ENCODE measurements around the gene PRSS3.
A peak's percentile ranks its signal among the peaks of the same experiment; 100 is the strongest.
"Not testable (repeated sequence)": the region's sequence is repeated elsewhere in the genome, so short reads cannot be mapped to it uniquely, and the experiment has no call there.

The PRSS3 gene

GRCh38 chr9:33820231-33820745 lies 24.9 kb downstream of the PRSS3 start:
- Mint-ChIP-seq H3K27ac (no peak overlapping the region), H3K4me3 (peak overlapping the region; percentile 72), H3K36me3 (peaks cover 50% of the 10 kb centered on the region), H3K4me1 (peaks cover 35% of the 10 kb centered on the region), H3K9me3 (no peaks in the 10 kb centered on the region)
- ATAC-seq: no peak
- no peak for DNase-seq (ENCODE audit: low spot score in 2 of 2)

GRCh38 chr9:33823801-33824200 lies 28.4 kb downstream of the PRSS3 start:
- DNase-seq (ENCODE audit: low spot score in 2 of 2) (no peak), ATAC-seq (no peak)
- Mint-ChIP-seq H3K4me1 (peaks cover 19% of the 10 kb centered on the region), H3K9me3 (no peaks in the 10 kb centered on the region), H3K36me3 (peaks cover 67% of the 10 kb centered on the region), H3K4me3 (no peak overlapping the region), H3K27ac (no peak overlapping the region)

GRCh38 chr9:33827285-33827684 lies 31.9 kb downstream of the PRSS3 start:
- H3K9me3 Mint-ChIP-seq; DNase-seq (ENCODE audit: low spot score in 2 of 2); H3K4me1 Mint-ChIP-seq; H3K4me3 Mint-ChIP-seq; ATAC-seq; H3K27ac Mint-ChIP-seq: not testable (repeated sequence)
- peaks cover 72% of the 10 kb centered on the region for H3K36me3 Mint-ChIP-seq

GRCh38 chr9:33829641-33830230 lies 34.4 kb downstream of the PRSS3 start:
- H3K27ac Mint-ChIP-seq, H3K9me3 Mint-ChIP-seq, H3K4me3 Mint-ChIP-seq: not testable (repeated sequence)

GRCh38 chr9:33835625-33836260 lies 40.4 kb downstream of the PRSS3 start:
- no peak for DNase-seq (ENCODE audit: low spot score in 2 of 2)
- Mint-ChIP-seq H3K36me3 (peaks cover 11% of the 10 kb centered on the region), H3K9me3 (no peaks in the 10 kb centered on the region), H3K4me3 (peak overlapping the region; percentile 38), H3K4me1 (peaks cover 39% of the 10 kb centered on the region), H3K27ac (peak overlapping the region; percentile 85)
- no peak for ATAC-seq

More at GRCh38 chr9:33829641-33830230, 34.4 kb downstream of the PRSS3 start:
- peaks cover 51% of the 10 kb centered on the region for H3K36me3 Mint-ChIP-seq
- not testable (repeated sequence) for DNase-seq (ENCODE audit: low spot score in 2 of 2); H3K4me1 Mint-ChIP-seq; ATAC-seq

- DNase-seq (ENCODE audit: low spot score in 2 of 2) (peak in 1 of 2 donors; percentile 63), ATAC-seq (peak; percentile 99)
- peak overlapping the region; percentile 85 for H3K27ac Mint-ChIP-seq
- H3K36me3 Mint-ChIP-seq: peaks cover 11% of the 10 kb centered on the region
- H3K4me3 Mint-ChIP-seq: peak overlapping the region; percentile 38
- peaks cover 39% of the 10 kb centered on the region for H3K4me1 Mint-ChIP-seq
- H3K9me3 Mint-ChIP-seq: not testable (repeated sequence)
These were observed 40.9 kb downstream of the PRSS3 start for GRCh38 chr9:33836261-33836660.

- Mint-ChIP-seq H3K36me3 (peaks cover 15% of the 10 kb centered on the region), H3K4me3 (no peak overlapping the region), H3K4me1 (peaks cover 48% of the 10 kb centered on the region), H3K9me3 (no peaks in the 10 kb centered on the region), H3K27ac (peak overlapping the region; percentile 26)
- ATAC-seq (no peak), DNase-seq (ENCODE audit: low spot score in 2 of 2) (no peak)
These were observed 41.8 kb downstream of the PRSS3 start for GRCh38 chr9:33837138-33837537.

GRCh38 chr9:33840381-33840780 lies 45.0 kb downstream of the PRSS3 start:
- H3K9me3 Mint-ChIP-seq: no peaks in the 10 kb centered on the region
- no peak for ATAC-seq
- H3K4me1 Mint-ChIP-seq: peaks cover 53% of the 10 kb centered on the region
- peak overlapping the region; percentile 20 for H3K27ac Mint-ChIP-seq
- DNase-seq (ENCODE audit: low spot score in 2 of 2): no peak
- peaks cover 24% of the 10 kb centered on the region for H3K36me3 Mint-ChIP-seq
- no peak overlapping the region for H3K4me3 Mint-ChIP-seq

GRCh38 chr9:33843312-33843961 lies 48.1 kb downstream of the PRSS3 start:
- ATAC-seq: no peak
- H3K4me3 Mint-ChIP-seq: no peak overlapping the region
- H3K36me3 Mint-ChIP-seq: peaks cover 19% of the 10 kb centered on the region
- peaks cover 44% of the 10 kb centered on the region for H3K4me1 Mint-ChIP-seq
- no peak for DNase-seq (ENCODE audit: low spot score in 2 of 2)
- no peak overlapping the region for H3K27ac Mint-ChIP-seq
- no peaks in the 10 kb centered on the region for H3K9me3 Mint-ChIP-seq

- H3K27ac Mint-ChIP-seq: no peak overlapping the region
- no peaks in the 10 kb centered on the region for H3K9me3 Mint-ChIP-seq
- peaks cover 40% of the 10 kb centered on the region for H3K4me1 Mint-ChIP-seq
- no peak overlapping the region for H3K4me3 Mint-ChIP-seq
- DNase-seq (ENCODE audit: low spot score in 2 of 2) (no peak), ATAC-seq (no peak)
- H3K36me3 Mint-ChIP-seq: peaks cover 14% of the 10 kb centered on the region
These were observed 50.9 kb downstream of the PRSS3 start for GRCh38 chr9:33846231-33846630.

GRCh38 chr9:33847894-33848205 lies 52.5 kb downstream of the PRSS3 start:
- H3K9me3 Mint-ChIP-seq; H3K4me3 Mint-ChIP-seq; ATAC-seq; DNase-seq (ENCODE audit: low spot score in 2 of 2); H3K36me3 Mint-ChIP-seq: not testable (repeated sequence)
- H3K27ac Mint-ChIP-seq: peak overlapping the region; percentile 45
- peaks cover 25% of the 10 kb centered on the region for H3K4me1 Mint-ChIP-seq

Data from stimulated activated effector memory CD8-positive, alpha-beta T cell treated with anti-CD3 and anti-CD28 coated beads, Interleukin-12 subunit alpha, Interleukin-12 subunit beta, amount 100 ng/mL, for 72 hours (primary cell).